Esophagus mucosa (tissue), 1 donor: ENCODE data around the gene NFIC. TPM values are rescaled to one million over a fixed set of nuclear protein-coding genes. Genes with fewer than 3 reads are reported as not detected.

Experiments
- ATAC-seq: fragments of 200-7000 bp; cut with Tn5 transposase; one replicate; pipeline ENCODE4 v1.9.1; 2020
- total RNA-seq: library from RNA; stranded (reverse); gene quantifications from one replicate; pipeline ENCODE4 v1.2.4, GENCODE V29; 2023
- donor health status: DM: yes; HTN: yes; CAD: no.

The NFIC gene
- total RNA-seq, 1 donor from 2014 or later: 68.2 TPM

GRCh38 chr19:3512562-3513228 lies 146.3 kb downstream of the NFIC start:
- ATAC-seq: no peak

- ATAC-seq: no peak
Observed at GRCh38 chr19:3513229-3514140, 147.1 kb downstream of the NFIC start.

GRCh38 chr19:3514930-3515329 lies 148.5 kb downstream of the NFIC start:
- no peak for ATAC-seq

GRCh38 chr19:3515891-3516422 lies 149.6 kb downstream of the NFIC start:
- no peak for ATAC-seq

- no peak for ATAC-seq
Observed at GRCh38 chr19:3516675-3517207, 150.4 kb downstream of the NFIC start.

GRCh38 chr19:3517638-3518037 lies 151.3 kb downstream of the NFIC start:
- no peak for ATAC-seq

GRCh38 chr19:3518255-3518654 lies 151.9 kb downstream of the NFIC start:
- no peak for ATAC-seq

GRCh38 chr19:3518659-3519058 lies 152.3 kb downstream of the NFIC start:
- no peak for ATAC-seq

Other genes with a start within 250 kb of the NFIC start
- 105 TPM for gene GNA15, start 230.6 kb upstream of the NFIC start, total RNA-seq
- 1.1 TPM for gene S1PR4, start 187.8 kb upstream of the NFIC start, total RNA-seq
- gene NCLN, start 180.7 kb upstream of the NFIC start, total RNA-seq: 37.5 TPM
- gene CELF5, start 141.9 kb upstream of the NFIC start, total RNA-seq: not detected
- not detected for gene SMIM24, start 113.9 kb downstream of the NFIC start, total RNA-seq
- not detected for gene SMIM44, start 116.9 kb downstream of the NFIC start, total RNA-seq
- 11.1 TPM for gene DOHH, start 134.1 kb downstream of the NFIC start, total RNA-seq
- 38.5 TPM for gene FZR1, start 139.7 kb downstream of the NFIC start, total RNA-seq
- 0.84 TPM for gene TEKTIP1, start 172.6 kb downstream of the NFIC start, total RNA-seq
- gene MFSD12, start 191.0 kb downstream of the NFIC start, total RNA-seq: 25.7 TPM
- 36.6 TPM for gene HMG20B, start 206.4 kb downstream of the NFIC start, total RNA-seq
- 0.28 TPM for gene GIPC3, start 218.9 kb downstream of the NFIC start, total RNA-seq
- 0.64 TPM for gene TBXA2R, start 240.3 kb downstream of the NFIC start, total RNA-seq